ENCODE results near the gene SLC38A7. TPM values are rescaled to one million over a fixed set of nuclear protein-coding genes. Genes with fewer than 3 reads are reported as not detected.
"Not testable (repeated sequence)": the region's sequence is repeated elsewhere in the genome, so short reads cannot be mapped to it uniquely, and the experiment has no call there.

The SLC38A7 gene
- total RNA-seq, 1 donor from 2014 or later: 31.6 TPM

DNA sequence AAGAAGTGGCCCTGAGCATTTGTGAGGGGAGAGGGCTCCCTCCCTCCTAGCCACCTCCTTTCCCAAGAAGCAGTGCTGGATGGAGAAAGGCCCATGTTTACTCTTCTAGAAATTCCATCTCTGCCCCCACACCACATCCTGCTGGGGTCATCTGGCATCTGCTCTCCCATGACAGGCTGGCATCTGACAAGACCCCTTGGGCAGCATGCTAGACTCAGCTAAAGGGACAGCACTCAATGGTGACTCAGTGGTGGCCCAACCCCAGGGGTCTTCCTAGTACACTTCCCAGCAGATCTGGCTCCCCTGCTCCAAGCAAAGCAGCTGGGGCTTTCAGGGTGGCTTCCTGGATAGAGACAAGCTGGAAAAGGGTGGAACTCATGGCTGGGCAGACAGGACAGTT lies 14.4 kb downstream of the SLC38A7 start:
- Mint-ChIP-seq H3K27ac (no peak overlapping the region), H3K27me3 (no peaks in the 10 kb centered on the region), H3K9me3 (no peaks in the 10 kb centered on the region), H3K4me3 (no peak overlapping the region), H3K36me3 (peaks cover 13% of the 10 kb centered on the region), H3K4me1 (ENCODE audit: unreplicated experiment) (no peaks in the 10 kb centered on the region)
- no peak for DNase-seq (ENCODE audit: extremely low spot score, unreplicated experiment)
- TF ChIP-seq, protein P1, sequence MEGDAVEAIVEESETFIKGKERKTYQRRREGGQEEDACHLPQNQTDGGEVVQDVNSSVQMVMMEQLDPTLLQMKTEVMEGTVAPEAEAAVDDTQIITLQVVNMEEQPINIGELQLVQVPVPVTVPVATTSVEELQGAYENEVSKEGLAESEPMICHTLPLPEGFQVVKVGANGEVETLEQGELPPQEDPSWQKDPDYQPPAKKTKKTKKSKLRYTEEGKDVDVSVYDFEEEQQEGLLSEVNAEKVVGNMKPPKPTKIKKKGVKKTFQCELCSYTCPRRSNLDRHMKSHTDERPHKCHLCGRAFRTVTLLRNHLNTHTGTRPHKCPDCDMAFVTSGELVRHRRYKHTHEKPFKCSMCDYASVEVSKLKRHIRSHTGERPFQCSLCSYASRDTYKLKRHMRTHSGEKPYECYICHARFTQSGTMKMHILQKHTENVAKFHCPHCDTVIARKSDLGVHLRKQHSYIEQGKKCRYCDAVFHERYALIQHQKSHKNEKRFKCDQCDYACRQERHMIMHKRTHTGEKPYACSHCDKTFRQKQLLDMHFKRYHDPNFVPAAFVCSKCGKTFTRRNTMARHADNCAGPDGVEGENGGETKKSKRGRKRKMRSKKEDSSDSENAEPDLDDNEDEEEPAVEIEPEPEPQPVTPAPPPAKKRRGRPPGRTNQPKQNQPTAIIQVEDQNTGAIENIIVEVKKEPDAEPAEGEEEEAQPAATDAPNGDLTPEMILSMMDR (conservative IDR thresholded peaks at IDR 0.05): no peak

DNA sequence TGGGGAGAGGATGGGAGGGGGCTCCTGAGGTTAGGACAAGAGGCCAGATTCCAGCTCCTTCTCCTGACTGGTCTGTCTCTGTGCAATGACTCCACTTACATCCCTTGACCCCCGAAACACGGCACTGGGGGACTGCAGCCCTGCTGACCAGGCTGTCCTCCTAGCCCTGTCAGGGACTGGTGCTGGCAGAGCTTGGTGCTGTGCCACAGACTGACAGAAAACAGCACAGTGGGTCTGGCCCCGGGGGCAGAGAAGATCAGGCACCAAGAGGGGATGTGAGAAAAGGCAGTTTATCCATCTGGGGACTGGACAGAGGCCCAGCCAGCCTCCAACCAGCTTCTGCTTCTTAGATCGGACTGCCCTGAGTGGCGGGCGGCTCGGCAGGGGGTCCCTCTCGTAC lies 19.4 kb downstream of the SLC38A7 start:
- no peak overlapping the region for H3K27ac Mint-ChIP-seq

DNA sequence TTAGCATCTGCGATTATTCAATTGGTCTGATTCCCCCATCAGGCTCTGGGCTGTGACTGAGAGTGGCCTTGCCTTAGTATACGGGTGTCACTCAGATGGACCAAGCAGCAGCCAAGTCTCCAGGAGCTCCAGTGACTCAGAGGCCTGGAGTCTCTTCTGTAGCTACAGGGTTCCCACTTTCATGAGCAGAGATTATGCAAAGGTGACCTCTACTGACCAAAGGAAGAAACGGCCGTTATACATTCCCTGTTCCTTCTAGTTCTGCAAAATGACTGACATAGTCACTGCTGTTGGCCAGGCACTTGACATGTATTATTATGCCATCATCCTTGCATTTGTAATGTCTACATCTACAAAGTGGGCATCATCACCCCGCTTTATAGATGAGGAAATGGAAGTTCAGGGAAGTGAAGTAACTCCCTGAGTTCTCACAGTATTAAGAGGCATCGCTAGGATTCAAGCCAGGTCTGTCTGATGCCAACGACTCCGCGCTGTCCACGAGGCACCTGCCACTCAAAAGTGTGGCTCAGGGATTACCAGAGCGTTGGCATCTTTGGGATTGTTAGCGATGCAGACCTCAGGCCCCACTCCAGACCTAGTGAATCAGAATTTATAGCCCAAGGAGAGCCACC lies 23.3 kb downstream of the SLC38A7 start:
- TF ChIP-seq, protein P1 (conservative IDR thresholded peaks at IDR 0.05): peak; percentile 76
- no peaks in the 10 kb centered on the region for H3K27me3 Mint-ChIP-seq
- H3K27ac Mint-ChIP-seq: peak overlapping the region; percentile 53
- DNase-seq (ENCODE audit: extremely low spot score, unreplicated experiment): no peak
- peaks cover 4% of the 10 kb centered on the region for H3K4me1 Mint-ChIP-seq (ENCODE audit: unreplicated experiment)
- no peaks in the 10 kb centered on the region for H3K9me3 Mint-ChIP-seq
- no peak overlapping the region for H3K4me3 Mint-ChIP-seq
- no peaks in the 10 kb centered on the region for H3K36me3 Mint-ChIP-seq

More for the DNA sequence above, 19.4 kb downstream of the SLC38A7 start:
- H3K4me3 Mint-ChIP-seq: no peak overlapping the region
- peaks cover 4% of the 10 kb centered on the region for H3K4me1 Mint-ChIP-seq (ENCODE audit: unreplicated experiment)
- no peak for DNase-seq (ENCODE audit: extremely low spot score, unreplicated experiment)
- TF ChIP-seq, protein P1 (conservative IDR thresholded peaks at IDR 0.05): no peak
- H3K9me3 Mint-ChIP-seq: no peaks in the 10 kb centered on the region
- peaks cover 7% of the 10 kb centered on the region for H3K36me3 Mint-ChIP-seq
- no peaks in the 10 kb centered on the region for H3K27me3 Mint-ChIP-seq

DNA sequence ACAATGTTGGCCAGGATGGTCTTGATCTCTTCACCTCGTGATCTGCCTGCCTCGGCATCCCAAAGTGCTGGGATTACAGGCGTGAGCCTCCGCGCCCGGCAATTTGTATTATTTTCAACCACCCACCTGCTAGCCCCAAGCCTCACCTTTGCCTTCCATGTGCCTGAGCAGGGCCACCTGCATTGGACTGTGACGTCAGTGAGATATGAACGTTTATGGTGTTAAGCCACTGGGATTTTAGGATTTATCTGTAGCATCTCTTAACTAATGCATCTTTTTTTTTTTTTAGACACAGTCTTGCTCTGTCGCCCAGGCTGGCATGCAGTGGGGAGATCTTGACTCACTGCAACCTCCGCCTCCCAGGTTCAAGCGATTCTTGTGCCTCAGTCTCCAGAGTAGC lies 24.7 kb downstream of the SLC38A7 start:
- not testable (repeated sequence) for H3K4me3 Mint-ChIP-seq; H3K27ac Mint-ChIP-seq; DNase-seq (ENCODE audit: extremely low spot score, unreplicated experiment); H3K27me3 Mint-ChIP-seq; H3K4me1 Mint-ChIP-seq (ENCODE audit: unreplicated experiment); H3K9me3 Mint-ChIP-seq; H3K36me3 Mint-ChIP-seq

DNA sequence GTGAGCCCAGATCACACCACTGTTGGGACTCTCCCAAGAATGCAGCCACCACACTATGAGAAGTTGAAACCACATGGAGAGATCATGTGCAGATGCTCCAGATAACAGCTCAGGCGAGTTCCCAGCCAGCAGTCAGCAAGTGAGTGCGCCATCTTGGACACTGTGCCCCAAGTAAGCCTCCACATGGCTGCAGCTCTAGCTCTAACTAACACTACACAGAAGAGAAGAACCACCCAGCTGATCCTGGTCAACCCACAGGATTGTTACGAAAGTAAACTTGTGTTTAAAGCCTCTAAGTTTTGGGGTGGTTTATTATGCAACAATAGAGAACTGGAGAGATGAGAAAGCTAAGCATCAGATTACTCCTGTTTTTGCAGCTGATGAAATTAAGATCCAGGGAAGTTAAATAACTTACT lies 25.8 kb downstream of the SLC38A7 start:
- Mint-ChIP-seq H3K4me1 (ENCODE audit: unreplicated experiment) (peaks cover 15% of the 10 kb centered on the region), H3K4me3 (no peak overlapping the region), H3K36me3 (no peaks in the 10 kb centered on the region), H3K27me3 (no peaks in the 10 kb centered on the region), H3K27ac (no peak overlapping the region), H3K9me3 (no peaks in the 10 kb centered on the region)
- no peak for DNase-seq (ENCODE audit: extremely low spot score, unreplicated experiment)
- TF ChIP-seq, protein P1 (conservative IDR thresholded peaks at IDR 0.05): no peak

DNA sequence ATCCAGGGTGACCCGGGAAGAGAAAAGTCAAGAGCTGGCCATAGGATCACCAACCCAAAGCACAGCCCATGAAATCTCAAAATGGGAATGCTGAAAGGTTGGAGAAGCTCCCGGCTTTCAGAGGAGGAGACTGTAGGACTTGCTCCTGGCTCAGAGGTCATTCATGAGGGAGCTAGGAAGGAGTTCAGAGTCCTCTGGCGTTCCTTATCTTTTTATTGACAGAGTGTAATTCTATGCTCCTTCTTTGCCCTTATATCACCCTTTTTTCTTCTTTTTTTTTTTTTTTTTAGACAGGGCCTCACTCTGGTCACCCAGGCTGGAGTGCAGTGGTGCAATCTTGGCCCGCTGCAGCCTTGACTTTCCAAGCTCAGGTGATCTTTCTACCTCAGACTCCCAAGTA lies 27.7 kb downstream of the SLC38A7 start:
- Mint-ChIP-seq H3K27me3 (no peaks in the 10 kb centered on the region), H3K4me3 (no peak overlapping the region), H3K4me1 (ENCODE audit: unreplicated experiment) (peaks cover 15% of the 10 kb centered on the region), H3K36me3 (no peaks in the 10 kb centered on the region), H3K27ac (peak overlapping the region; percentile 46), H3K9me3 (no peaks in the 10 kb centered on the region)
- no peak for DNase-seq (ENCODE audit: extremely low spot score, unreplicated experiment)
- TF ChIP-seq, protein P1 (conservative IDR thresholded peaks at IDR 0.05): no peak
